Caco-2 (cell line): ENCODE measurements around the gene CDC42. TPM values are rescaled to one million over a fixed set of nuclear protein-coding genes. Genes with fewer than 3 reads are reported as not detected.

Source experiments
- BruUV-seq: library from RNA; stranded (reverse); fragments of 400-500 nt; replicated peaks from 2 replicates; lab custom pipeline; 2021; lab: Mats Ljungman, UMichigan
- CTCF ChIA-PET: fragments of 300-600 bp; sonication (Branson Sonifier 250); formaldehyde crosslinking; loops from one replicate; lab custom pipeline; 2022; ENCODE audit warnings: antibody characterized with exemption; lab: Charles Lee
- POLR2A ChIA-PET: fragments of 300-600 bp; sonication (Branson Sonifier 250); formaldehyde crosslinking; loops from one replicate; lab custom pipeline; 2022; ENCODE audit warnings: antibody characterized with exemption; lab: Charles Lee
- DNase-seq, 2 experiments: peaks; one replicate each; pipeline versions ENCODE4 v3.0.0 to v3.0.0-alpha.2; 2020 to 2022
- H3K27me3 ChIP-seq: replicated peaks from 2 replicates; pipeline ENCODE4 v1.6.0; 2011; ENCODE audit warnings: low read length; ENCODE audit not compliant: control insufficient read depth, insufficient read depth
- H3K36me3 ChIP-seq: 2 replicates; pipeline ENCODE4 v1.5.1; 2011; ENCODE audit warnings: low read length; ENCODE audit not compliant: control insufficient read depth, insufficient read depth
- H3K4me1 ChIP-seq: fragments of 250-450 bp; sonication (Bioruptor Pico); 2 replicates; pipeline ENCODE4 v1.5.1; 2020; ENCODE audit warnings: mild to moderate bottlenecking
- H3K4me3 ChIP-seq: 2 replicates; pipeline ENCODE4 v1.5.1; 2011; ENCODE audit warnings: low read depth, mild to moderate bottlenecking, control low read depth, low read length
- H3K9me3 ChIP-seq: fragments of 250-450 bp; sonication (Bioruptor Pico); 2 replicates; pipeline ENCODE4 v1.5.1; 2020; ENCODE audit warnings: mild to moderate bottlenecking, moderate library complexity
- H3K27ac Mint-ChIP-seq: one replicate; pipeline ENCODE4 v1.8.0; 2022; ENCODE audit warnings: mixed read lengths; ENCODE audit not compliant: unreplicated experiment
- H3K27me3 Mint-ChIP-seq: one replicate; pipeline ENCODE4 v1.8.0; 2022; ENCODE audit warnings: mixed read lengths; ENCODE audit not compliant: insufficient read depth, unreplicated experiment
- H3K36me3 Mint-ChIP-seq: one replicate; pipeline ENCODE4 v1.8.0; 2022; ENCODE audit warnings: mild to moderate bottlenecking, mixed read lengths; ENCODE audit not compliant: insufficient read depth, unreplicated experiment
- H3K4me1 Mint-ChIP-seq: one replicate; pipeline ENCODE4 v1.8.0; 2022; ENCODE audit warnings: low read depth, mixed read lengths; ENCODE audit not compliant: unreplicated experiment
- H3K4me3 Mint-ChIP-seq: one replicate; pipeline ENCODE4 v1.8.0; 2022; ENCODE audit warnings: mild to moderate bottlenecking, moderate library complexity, mixed read lengths; ENCODE audit not compliant: unreplicated experiment
- H3K9me3 Mint-ChIP-seq: one replicate; pipeline ENCODE4 v1.8.0; 2022; ENCODE audit warnings: mixed read lengths; ENCODE audit not compliant: unreplicated experiment
- CTCF ChIP-seq, 2 experiments: fragments of 200-600 bp in 1 of 2; IDR thresholded peaks; 1 replicate in 1 of 2; 2 replicates in 1 of 2; pipeline versions ENCODE4 v1.5.1 to v1.8.0; 2011 to 2022; ENCODE audit warnings: antibody characterized with exemption in 1 of 2, control low read depth in 1 of 2, inconsistent platforms in 1 of 2, low read depth in 1 of 2, low read length in 1 of 2, mild to moderate bottlenecking in 1 of 2, moderate library complexity in 1 of 2; ENCODE audit not compliant: insufficient read depth in 1 of 2, severe bottlenecking in 1 of 2, unreplicated experiment in 1 of 2
- intact Hi-C: fragments of 100-400 bp; cut with micrococcal nuclease; formaldehyde crosslinking; loops from one replicate; pipeline ENCODE4 v1.10.0; 2022; ENCODE audit not compliant: unreplicated experiment
- total RNA-seq: library from RNA; stranded (reverse); gene quantifications from 2 replicates; pipeline ENCODE4 v1.2.3, GENCODE V29; 2022

Gene CDC42
- total RNA-seq, 1 experiment from 2014 or later = 240 TPM

- ChIA-PET POLR2A (no interaction called here), CTCF (no interaction called here)
- Mint-ChIP-seq H3K4me3 (no peak overlapping the region), H3K36me3 (no peaks in the 10 kb centered on the region), H3K4me1 (peaks cover under 1% of the 10 kb centered on the region), H3K27me3 (no peaks in the 10 kb centered on the region), H3K27ac (no peak overlapping the region), H3K9me3 (no peaks in the 10 kb centered on the region)
- Histone ChIP-seq H3K27me3 (no peaks in the 10 kb centered on the region), H3K9me3 (no peaks in the 10 kb centered on the region), H3K4me3 (no peak overlapping the region), H3K4me1 (peaks cover 16% of the 10 kb centered on the region), H3K36me3 (no peaks in the 10 kb centered on the region)
- no peak for TF ChIP-seq CTCF (IDR thresholded peaks at IDR 0.05; ENCODE audit: insufficient read depth in 1 of 2, low read depth in 1 of 2, low read length in 1 of 2, severe bottlenecking in 1 of 2, unreplicated experiment in 1 of 2)
- intact Hi-C loops = no loop called here
- BruUV-seq = no TSS peak
- DNase-seq = no peak
Measured at GRCh38 chr1:22037520-22037919, 15.0 kb upstream of the CDC42 start.

- no TSS peak for BruUV-seq
- no peaks in the 10 kb centered on the region for H3K9me3 Mint-ChIP-seq
- POLR2A ChIA-PET = no interaction called here
Measured at GRCh38 chr1:22038036-22038435, 14.5 kb upstream of the CDC42 start.

GRCh38 chr1:22039594-22040285 is 12.8 kb upstream of the CDC42 start:
- no peak for TF ChIP-seq CTCF (IDR thresholded peaks at IDR 0.05; ENCODE audit: insufficient read depth in 1 of 2, low read depth in 1 of 2, low read length in 1 of 2, severe bottlenecking in 1 of 2, unreplicated experiment in 1 of 2)
- peaks cover 31% of the 10 kb centered on the region for H3K4me1 ChIP-seq
- CTCF ChIA-PET = no interaction called here
- H3K9me3 Mint-ChIP-seq = peaks cover under 1% of the 10 kb centered on the region
- no peaks in the 10 kb centered on the region for H3K27me3 ChIP-seq
- H3K9me3 ChIP-seq = no peaks in the 10 kb centered on the region
- no TSS peak for BruUV-seq
- no peaks in the 10 kb centered on the region for H3K27me3 Mint-ChIP-seq
- POLR2A ChIA-PET = no interaction called here
- H3K27ac Mint-ChIP-seq = no peak overlapping the region
- H3K36me3 ChIP-seq = no peaks in the 10 kb centered on the region
- no peak overlapping the region for H3K4me3 Mint-ChIP-seq
- peaks cover 13% of the 10 kb centered on the region for H3K4me1 Mint-ChIP-seq
- intact Hi-C loops = no loop called here
- H3K36me3 Mint-ChIP-seq = peaks cover 5% of the 10 kb centered on the region
- H3K4me3 ChIP-seq = no peak overlapping the region
- no peak for DNase-seq

More at GRCh38 chr1:22038036-22038435, 14.5 kb upstream of the CDC42 start:
- TF ChIP-seq CTCF (IDR thresholded peaks at IDR 0.05; ENCODE audit: insufficient read depth in 1 of 2, low read depth in 1 of 2, low read length in 1 of 2, severe bottlenecking in 1 of 2, unreplicated experiment in 1 of 2) = no peak
- CTCF ChIA-PET = interaction anchor here (0.7 kb wide), 1 partner anchor 805 kb away, joined by 3 read pairs; no protein-coding TSS in a partner anchor
- Histone ChIP-seq H3K36me3 (no peaks in the 10 kb centered on the region), H3K9me3 (no peaks in the 10 kb centered on the region), H3K4me3 (no peak overlapping the region), H3K27me3 (no peaks in the 10 kb centered on the region), H3K4me1 (peaks cover 22% of the 10 kb centered on the region)
- no peaks in the 10 kb centered on the region for H3K27me3 Mint-ChIP-seq
- no peak overlapping the region for H3K27ac Mint-ChIP-seq
- peaks cover 6% of the 10 kb centered on the region for H3K4me1 Mint-ChIP-seq
- H3K4me3 Mint-ChIP-seq = no peak overlapping the region
- no peak for DNase-seq
- intact Hi-C loops = no loop called here
- no peaks in the 10 kb centered on the region for H3K36me3 Mint-ChIP-seq
